Panc1 (cell line): ENCODE results near the gene COMMD6.

Experiments
- CTCF ChIP-seq: fragments of 450-650 bp; IDR thresholded peaks from 2 replicates; pipeline ENCODE4 v1.5.1; 2017; ENCODE audit warnings: mild to moderate bottlenecking
- POLR2AphosphoS5 ChIP-seq: IDR thresholded peaks from 2 replicates; pipeline ENCODE4 v1.6.1; 2012; ENCODE audit warnings: mild to moderate bottlenecking, low read depth, low read length, moderate library complexity
- TF ChIP-seq, protein P1 (sequence below), 2 experiments: IDR thresholded peaks; 2 replicates each; pipeline ENCODE4 v1.6.1; 2011 to 2012; ENCODE audit warnings: low read depth in 2 of 2, control low read depth in 1 of 2, low read length in 1 of 2, mild to moderate bottlenecking in 1 of 2, moderate library complexity in 1 of 2; ENCODE audit not compliant: insufficient read depth in 1 of 2

GRCh38 chr13:75507027-75508001 is 30.3 kb downstream of the COMMD6 start:
- TF ChIP-seq CTCF (no peak), POLR2AphosphoS5 (no peak)
- TF ChIP-seq, protein P1, sequence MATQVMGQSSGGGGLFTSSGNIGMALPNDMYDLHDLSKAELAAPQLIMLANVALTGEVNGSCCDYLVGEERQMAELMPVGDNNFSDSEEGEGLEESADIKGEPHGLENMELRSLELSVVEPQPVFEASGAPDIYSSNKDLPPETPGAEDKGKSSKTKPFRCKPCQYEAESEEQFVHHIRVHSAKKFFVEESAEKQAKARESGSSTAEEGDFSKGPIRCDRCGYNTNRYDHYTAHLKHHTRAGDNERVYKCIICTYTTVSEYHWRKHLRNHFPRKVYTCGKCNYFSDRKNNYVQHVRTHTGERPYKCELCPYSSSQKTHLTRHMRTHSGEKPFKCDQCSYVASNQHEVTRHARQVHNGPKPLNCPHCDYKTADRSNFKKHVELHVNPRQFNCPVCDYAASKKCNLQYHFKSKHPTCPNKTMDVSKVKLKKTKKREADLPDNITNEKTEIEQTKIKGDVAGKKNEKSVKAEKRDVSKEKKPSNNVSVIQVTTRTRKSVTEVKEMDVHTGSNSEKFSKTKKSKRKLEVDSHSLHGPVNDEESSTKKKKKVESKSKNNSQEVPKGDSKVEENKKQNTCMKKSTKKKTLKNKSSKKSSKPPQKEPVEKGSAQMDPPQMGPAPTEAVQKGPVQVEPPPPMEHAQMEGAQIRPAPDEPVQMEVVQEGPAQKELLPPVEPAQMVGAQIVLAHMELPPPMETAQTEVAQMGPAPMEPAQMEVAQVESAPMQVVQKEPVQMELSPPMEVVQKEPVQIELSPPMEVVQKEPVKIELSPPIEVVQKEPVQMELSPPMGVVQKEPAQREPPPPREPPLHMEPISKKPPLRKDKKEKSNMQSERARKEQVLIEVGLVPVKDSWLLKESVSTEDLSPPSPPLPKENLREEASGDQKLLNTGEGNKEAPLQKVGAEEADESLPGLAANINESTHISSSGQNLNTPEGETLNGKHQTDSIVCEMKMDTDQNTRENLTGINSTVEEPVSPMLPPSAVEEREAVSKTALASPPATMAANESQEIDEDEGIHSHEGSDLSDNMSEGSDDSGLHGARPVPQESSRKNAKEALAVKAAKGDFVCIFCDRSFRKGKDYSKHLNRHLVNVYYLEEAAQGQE (IDR thresholded peaks at IDR 0.05; ENCODE audit: insufficient read depth in 1 of 2, low read depth in 2 of 2, low read length in 1 of 2): no peak
